Fibroblast of mammary gland (primary cell): Measurements from ENCODE around the gene GRIK2.

ENCODE experiments used
- DNase-seq: peaks from one replicate; pipeline ENCODE4 v3.0.0-alpha.2; 2010; ENCODE audit warnings: low read depth
- H3K4me3 ChIP-seq: 2 replicates; pipeline ENCODE4 v1.5.1; 2011; ENCODE audit warnings: low read depth, mild to moderate bottlenecking, low read length, moderate library complexity; ENCODE audit not compliant: control insufficient read depth
- CTCF ChIP-seq: conservative IDR thresholded peaks from 2 replicates; pipeline ENCODE4 v1.5.1; 2011; ENCODE audit warnings: low read depth, low read length, inconsistent platforms; ENCODE audit not compliant: control insufficient read depth, insufficient read depth

Gene GRIK2

GRCh38 chr6:101716810-101717209 is 323.3 kb downstream of the GRIK2 start:
- no peak for DNase-seq
- no peak for TF ChIP-seq CTCF

GRCh38 chr6:101719521-101719920 is 326.0 kb downstream of the GRIK2 start:
- H3K4me3 ChIP-seq = no peak overlapping the region
- DNase-seq = no peak
- no peak for TF ChIP-seq CTCF

More at GRCh38 chr6:101716810-101717209, 323.3 kb downstream of the GRIK2 start:
- no peak overlapping the region for H3K4me3 ChIP-seq

GRCh38 chr6:101722471-101722870 is 329.0 kb downstream of the GRIK2 start:
- TF ChIP-seq CTCF = no peak
- no peak overlapping the region for H3K4me3 ChIP-seq
- DNase-seq = peak; percentile 25

- no peak for TF ChIP-seq CTCF
- H3K4me3 ChIP-seq = no peak overlapping the region
- peak; percentile 94 for DNase-seq
Measured at GRCh38 chr6:101722991-101723579, 329.6 kb downstream of the GRIK2 start.

GRCh38 chr6:101728388-101728787 is 334.9 kb downstream of the GRIK2 start:
- no peak overlapping the region for H3K4me3 ChIP-seq
- DNase-seq = no peak
- no peak for TF ChIP-seq CTCF

- TF ChIP-seq CTCF = no peak
- DNase-seq = no peak
- H3K4me3 ChIP-seq = no peak overlapping the region
Measured at GRCh38 chr6:101728956-101729355, 335.4 kb downstream of the GRIK2 start.

- TF ChIP-seq CTCF = no peak
- H3K4me3 ChIP-seq = no peak overlapping the region
- DNase-seq = peak; percentile 38
Measured at GRCh38 chr6:101730954-101731353, 337.4 kb downstream of the GRIK2 start.
